Measurements from ENCODE around the gene PDLIM7.
A peak's percentile ranks its signal among the peaks of the same experiment; 100 is the strongest.

Gene PDLIM7

GRCh38 chr5:177454397-177455035, 42.9 kb downstream of the PDLIM7 start:
- DNase-seq = peak; percentile 95

- peak; percentile 75 for DNase-seq
Observed at GRCh38 chr5:177453852-177454396, 43.5 kb downstream of the PDLIM7 start.

GRCh38 chr5:177452688-177453638, 44.4 kb downstream of the PDLIM7 start:
- DNase-seq = no peak

- no peak for DNase-seq
Observed at GRCh38 chr5:177450667-177451424, 46.6 kb downstream of the PDLIM7 start.

- no peak for DNase-seq
Observed at GRCh38 chr5:177449140-177450061, 48.0 kb downstream of the PDLIM7 start.

- no peak for DNase-seq
Observed at GRCh38 chr5:177448244-177448950, 49.0 kb downstream of the PDLIM7 start.

- DNase-seq = no peak
Observed at GRCh38 chr5:177447611-177448243, 49.7 kb downstream of the PDLIM7 start.

GRCh38 chr5:177447066-177447610, 50.3 kb downstream of the PDLIM7 start:
- DNase-seq = peak; percentile 73

- peak; percentile 83 for DNase-seq
Observed at GRCh38 chr5:177446200-177447065, 51.0 kb downstream of the PDLIM7 start, which contains the start of gene PRR7. PRR7 (plus strand) TSS chr5:177446814; CDS start chr5:177455068, 8,254 bp downstream.

GRCh38 chr5:177445917-177446199, 51.5 kb downstream of the PDLIM7 start:
- no peak for DNase-seq

- no peak for DNase-seq
Observed at GRCh38 chr5:177445052-177445916, 52.1 kb downstream of the PDLIM7 start.

- no peak for DNase-seq
Observed at GRCh38 chr5:177444106-177445051, 53.0 kb downstream of the PDLIM7 start.

- DNase-seq = no peak
Observed at GRCh38 chr5:177443144-177443983, 54.0 kb downstream of the PDLIM7 start.

- DNase-seq = no peak
Observed at GRCh38 chr5:177442066-177442826, 55.2 kb downstream of the PDLIM7 start.

GRCh38 chr5:177440990-177441780, 56.2 kb downstream of the PDLIM7 start:
- no peak for DNase-seq

Data from right forelimb (tissue), 1 donor.